MCF 10A (cell line): ENCODE data around the gene UTP18. TPM values are rescaled to one million over a fixed set of nuclear protein-coding genes. Genes with fewer than 3 reads are reported as not detected.

Experiments used
- BruUV-seq: library from RNA; stranded (reverse); fragments of 400-500 nt; replicated peaks from 2 replicates; lab custom pipeline; 2021; lab: Mats Ljungman, UMichigan
- CTCF ChIA-PET: fragments of 300-600 bp; sonication (Branson Sonifier 250); formaldehyde crosslinking; extraction: SDS; loops from one replicate; lab custom pipeline; 2021; ENCODE audit warnings: antibody characterized with exemption, inconsistent platforms; lab: Yijun Ruan, JAX
- POLR2A ChIA-PET: fragments of 300-600, 350-650 bp; sonication (Branson Sonifier 250); formaldehyde crosslinking; extraction: SDS; loops from one replicate; lab custom pipeline; 2020; ENCODE audit warnings: antibody characterized with exemption, inconsistent platforms; lab: Yijun Ruan, JAX
- DNase-seq: peaks from one replicate; pipeline ENCODE4 v3.0.0-alpha.2; 2018; ENCODE audit not compliant: unreplicated experiment
- H3K27ac Mint-ChIP-seq: one replicate; pipeline ENCODE4 v1.8.0; 2022; ENCODE audit warnings: mild to moderate bottlenecking, low read depth, mixed read lengths; ENCODE audit not compliant: unreplicated experiment
- H3K27me3 Mint-ChIP-seq: one replicate; pipeline ENCODE4 v1.8.0; 2022; ENCODE audit warnings: mixed read lengths; ENCODE audit not compliant: insufficient read depth, unreplicated experiment
- H3K36me3 Mint-ChIP-seq: one replicate; pipeline ENCODE4 v1.8.0; 2022; ENCODE audit warnings: mild to moderate bottlenecking, moderate library complexity, mixed read lengths; ENCODE audit not compliant: insufficient read depth, unreplicated experiment
- H3K4me1 Mint-ChIP-seq: one replicate; pipeline ENCODE4 v1.8.0; 2022; ENCODE audit warnings: mixed read lengths; ENCODE audit not compliant: insufficient read depth, unreplicated experiment
- H3K4me3 Mint-ChIP-seq: one replicate; pipeline ENCODE4 v1.8.0; 2022; ENCODE audit warnings: mild to moderate bottlenecking, moderate library complexity, mixed read lengths; ENCODE audit not compliant: unreplicated experiment
- H3K9me3 Mint-ChIP-seq: one replicate; pipeline ENCODE4 v1.8.0; 2022; ENCODE audit warnings: mixed read lengths; ENCODE audit not compliant: unreplicated experiment
- intact Hi-C: fragments of 100-400 bp; cut with micrococcal nuclease; formaldehyde crosslinking; loops from 2 replicates; pipeline ENCODE4 v1.14.1; 2022
- total RNA-seq: library from RNA; stranded (reverse); gene quantifications from 2 replicates; pipeline ENCODE4 v1.2.3, GENCODE V29; 2022
- TF ChIP-seq, protein P1 (sequence below): fragments of 200-600 bp; IDR thresholded peaks from one replicate; pipeline ENCODE4 v1.8.0; 2022; ENCODE audit warnings: antibody characterized with exemption, mild to moderate bottlenecking; ENCODE audit not compliant: unreplicated experiment

The UTP18 gene
- total RNA-seq, 1 experiment from 2014 or later: 27.8 TPM

- intact Hi-C loops: no loop called here
- H3K4me1 Mint-ChIP-seq: peaks cover 9% of the 10 kb centered on the region
Observed at GRCh38 chr17:51251010-51251409, 9.3 kb upstream of the UTP18 start.

DNA sequence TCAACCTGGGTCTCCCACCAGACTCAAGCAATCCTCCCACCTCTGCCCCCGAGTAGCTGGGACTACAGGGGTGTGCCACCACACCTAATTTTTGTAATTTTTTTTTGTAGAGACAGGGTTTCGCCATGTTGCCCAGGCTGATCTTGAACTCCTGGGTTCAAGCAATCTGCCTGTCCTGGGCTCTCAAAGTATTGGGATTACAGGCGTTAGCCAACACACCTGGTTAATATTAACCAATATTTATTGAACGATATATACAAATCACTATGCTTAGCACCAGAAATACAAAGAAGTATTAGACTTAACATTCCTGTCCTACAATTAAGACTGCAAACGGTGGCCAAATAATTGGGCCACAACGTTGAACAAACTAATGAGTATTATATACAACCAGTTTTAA, 4.7 kb upstream of the UTP18 start:
- peaks cover 21% of the 10 kb centered on the region for H3K4me1 Mint-ChIP-seq
- intact Hi-C loops: no loop called here
- ChIA-PET CTCF (interaction anchor here (0.5 kb wide), 1 partner anchor 86 kb away, joined by 3 read pairs; no protein-coding TSS in a partner anchor), POLR2A (no interaction called here)
- TF ChIP-seq, protein P1, sequence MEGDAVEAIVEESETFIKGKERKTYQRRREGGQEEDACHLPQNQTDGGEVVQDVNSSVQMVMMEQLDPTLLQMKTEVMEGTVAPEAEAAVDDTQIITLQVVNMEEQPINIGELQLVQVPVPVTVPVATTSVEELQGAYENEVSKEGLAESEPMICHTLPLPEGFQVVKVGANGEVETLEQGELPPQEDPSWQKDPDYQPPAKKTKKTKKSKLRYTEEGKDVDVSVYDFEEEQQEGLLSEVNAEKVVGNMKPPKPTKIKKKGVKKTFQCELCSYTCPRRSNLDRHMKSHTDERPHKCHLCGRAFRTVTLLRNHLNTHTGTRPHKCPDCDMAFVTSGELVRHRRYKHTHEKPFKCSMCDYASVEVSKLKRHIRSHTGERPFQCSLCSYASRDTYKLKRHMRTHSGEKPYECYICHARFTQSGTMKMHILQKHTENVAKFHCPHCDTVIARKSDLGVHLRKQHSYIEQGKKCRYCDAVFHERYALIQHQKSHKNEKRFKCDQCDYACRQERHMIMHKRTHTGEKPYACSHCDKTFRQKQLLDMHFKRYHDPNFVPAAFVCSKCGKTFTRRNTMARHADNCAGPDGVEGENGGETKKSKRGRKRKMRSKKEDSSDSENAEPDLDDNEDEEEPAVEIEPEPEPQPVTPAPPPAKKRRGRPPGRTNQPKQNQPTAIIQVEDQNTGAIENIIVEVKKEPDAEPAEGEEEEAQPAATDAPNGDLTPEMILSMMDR: no peak
- BruUV-seq: no TSS peak
- H3K9me3 Mint-ChIP-seq: no peaks in the 10 kb centered on the region
- DNase-seq: no peak
- no peak overlapping the region for H3K27ac Mint-ChIP-seq
- H3K27me3 Mint-ChIP-seq: no peaks in the 10 kb centered on the region
- H3K36me3 Mint-ChIP-seq: peaks cover 53% of the 10 kb centered on the region
- no peak overlapping the region for H3K4me3 Mint-ChIP-seq

More at GRCh38 chr17:51251010-51251409, 9.3 kb upstream of the UTP18 start:
- no TSS peak for BruUV-seq
- Mint-ChIP-seq H3K27ac (no peak overlapping the region), H3K36me3 (peaks cover 32% of the 10 kb centered on the region), H3K9me3 (no peaks in the 10 kb centered on the region), H3K4me3 (no peak overlapping the region), H3K27me3 (no peaks in the 10 kb centered on the region)
- ChIA-PET POLR2A (interaction anchor here (0.7 kb wide), 1 partner anchor 392 kb away, joined by 3 read pairs; no protein-coding TSS in a partner anchor), CTCF (no interaction called here)
- no peak for DNase-seq
- TF ChIP-seq, protein P1: no peak

GRCh38 chr17:51256101-51256500, 4.2 kb upstream of the UTP18 start:
- POLR2A ChIA-PET: interaction anchor here (0.7 kb wide), 1 partner anchor 88 kb away, joined by 3 read pairs; no protein-coding TSS in a partner anchor
- TF ChIP-seq, protein P1: no peak
- no TSS peak for BruUV-seq
- DNase-seq: no peak
- CTCF ChIA-PET: interaction anchor here (0.5 kb wide), 1 partner anchor 86 kb away, joined by 3 read pairs; no protein-coding TSS in a partner anchor
- H3K27me3 Mint-ChIP-seq: no peaks in the 10 kb centered on the region
- peaks cover 49% of the 10 kb centered on the region for H3K36me3 Mint-ChIP-seq
- H3K4me1 Mint-ChIP-seq: peaks cover 19% of the 10 kb centered on the region
- no peaks in the 10 kb centered on the region for H3K9me3 Mint-ChIP-seq
- H3K27ac Mint-ChIP-seq: no peak overlapping the region
- H3K4me3 Mint-ChIP-seq: no peak overlapping the region
- intact Hi-C loops: no loop called here

- no peaks in the 10 kb centered on the region for H3K27me3 Mint-ChIP-seq
- intact Hi-C loops: no loop called here
- peaks cover 23% of the 10 kb centered on the region for H3K4me1 Mint-ChIP-seq
- peaks cover 44% of the 10 kb centered on the region for H3K36me3 Mint-ChIP-seq
- no peaks in the 10 kb centered on the region for H3K9me3 Mint-ChIP-seq
- ChIA-PET CTCF (interaction anchor here (0.8 to 1.3 kb wide), 2 partner anchors 10 to 71 kb away, joined by 3 to 4 read pairs; no protein-coding TSS in a partner anchor), POLR2A (interaction anchor here (0.6 to 2.0 kb wide), 8 partner anchors 8 to 81 kb away, joined by 3 to 7 read pairs (median 4); no protein-coding TSS in a partner anchor)
- no peak for DNase-seq
- peak overlapping the region; percentile 74 for H3K4me3 Mint-ChIP-seq
- TF ChIP-seq, protein P1: no peak
- no TSS peak for BruUV-seq
- peak overlapping the region; percentile 43 for H3K27ac Mint-ChIP-seq
Observed at GRCh38 chr17:51257150-51258081, 2.9 kb upstream of the UTP18 start.
